HepG2 (cell line): ENCODE results near the gene ABI3. TPM values are rescaled to one million over a fixed set of nuclear protein-coding genes. Genes with fewer than 3 reads are reported as not detected.
A peak's percentile ranks its signal among the peaks of the same experiment; 100 is the strongest.

Source experiments
- ATAC-seq: fragments of 200-7000 bp; cut with Tn5 transposase; 3 replicates; pipeline ENCODE4 v1.9.1; 2020; ENCODE audit warnings: mild to moderate bottlenecking, moderate library complexity
- BruUV-seq: library from RNA; stranded (reverse); fragments of 400-500 nt; replicated peaks from 2 replicates; lab custom pipeline; 2021; lab: Mats Ljungman, UMichigan
- CTCF ChIA-PET: fragments of 300-600 bp; formaldehyde crosslinking; extraction: SDS; loops from one replicate; lab custom pipeline; 2021; ENCODE audit warnings: low total read pairs, inconsistent platforms, low intra/inter-chr PET ratio; lab: Yijun Ruan, JAX
- POLR2A ChIA-PET: fragments of 350-600 bp; sonication (Branson Sonifier 250); formaldehyde crosslinking; loops from one replicate; lab custom pipeline; 2020; ENCODE audit warnings: antibody characterized with exemption, inconsistent platforms; lab: Yijun Ruan, JAX
- DNase-seq: peaks from one replicate; pipeline ENCODE4 v3.0.0-alpha.2; 2015; ENCODE audit warnings: low spot score
- FAIRE-seq: peaks from 3 replicates; lab custom pipeline; 2011; peaks lifted over from hg19 to GRCh38; lab: Jason Lieb, UNC
- H2AFZ ChIP-seq: one replicate; pipeline ENCODE4 v1.6.1; 2011; ENCODE audit warnings: low read length, inconsistent platforms
- H3K27ac ChIP-seq: fragments of 300-600 bp; 3 replicates; pipeline ENCODE4 v1.8.0; 2011; ENCODE audit warnings: mixed run types, mild to moderate bottlenecking, mixed read lengths, low read length, inconsistent platforms; ENCODE audit not compliant: insufficient read depth; ENCODE audit errors: extremely low read length
- H3K27me3 ChIP-seq, 2 experiments: fragments of 200-600 bp in 1 of 2; 2 replicates in 1 of 2; 3 replicates in 1 of 2; pipeline versions ENCODE4 v1.6.0 to v1.8.0; 2011; ENCODE audit warnings: low read length in 2 of 2, mild to moderate bottlenecking in 2 of 2, moderate library complexity in 2 of 2, inconsistent platforms in 1 of 2; ENCODE audit not compliant: insufficient read depth in 2 of 2, control insufficient read depth in 1 of 2
- H3K36me3 ChIP-seq, 2 experiments: fragments of 200-600 bp in 1 of 2; replicated peaks in 1 of 2; 2 replicates in 1 of 2; 3 replicates in 1 of 2; pipeline versions ENCODE4 v1.5.1 to v1.8.0; 2011; ENCODE audit warnings: low read length in 2 of 2, inconsistent platforms in 1 of 2; ENCODE audit not compliant: insufficient read depth in 2 of 2, control insufficient read depth in 1 of 2
- H3K4me1 ChIP-seq: 2 replicates; pipeline ENCODE4 v1.5.1; 2012; ENCODE audit warnings: low read length, inconsistent platforms; ENCODE audit not compliant: insufficient read depth
- H3K4me2 ChIP-seq: 2 replicates; pipeline ENCODE4 v1.6.0; 2011; ENCODE audit warnings: low read depth, low read length, inconsistent platforms
- H3K4me3 ChIP-seq, 3 experiments: fragments of 200-600 bp in 1 of 3; sonication (generic), shearing (Covaris generic) in 1 of 3; replicated peaks in 1 of 3; 2 replicates each; pipeline ENCODE4 v1.5.1; 2011 to 2016; ENCODE audit warnings: low read length in 3 of 3, inconsistent platforms in 2 of 3, low read depth in 2 of 3, mild to moderate bottlenecking in 2 of 3, control low read depth in 1 of 3, mixed read lengths in 1 of 3; ENCODE audit not compliant: insufficient read depth in 1 of 3
- H3K79me2 ChIP-seq: one replicate; pipeline ENCODE4 v1.6.1; 2011; ENCODE audit warnings: low read length, inconsistent platforms; ENCODE audit not compliant: insufficient read depth
- H3K9ac ChIP-seq: 2 replicates; pipeline ENCODE4 v1.6.0; 2011; ENCODE audit warnings: mild to moderate bottlenecking, low read depth, low read length, inconsistent platforms; ENCODE audit not compliant: insufficient read depth
- H3K9me3 ChIP-seq: 2 replicates; pipeline ENCODE4 v1.5.1; 2012; ENCODE audit warnings: mild to moderate bottlenecking, low read length
- H4K20me1 ChIP-seq: 2 replicates; pipeline ENCODE4 v1.6.0; 2011; ENCODE audit warnings: inconsistent platforms, mild to moderate bottlenecking, low read length, moderate library complexity; ENCODE audit not compliant: insufficient read depth
- BRCA1 ChIP-seq: sonication (generic); formaldehyde crosslinking; IDR thresholded peaks from 2 replicates; pipeline ENCODE4 v1.4.0; 2020; ENCODE audit warnings: missing genetic modification reagents
- CHD4 ChIP-seq: fragments of 200-600 bp; sonication (generic); IDR thresholded peaks from 2 replicates; pipeline ENCODE4 v1.7.0; 2017; ENCODE audit warnings: mild to moderate bottlenecking, low read length, borderline replicate concordance
- DDIT3 ChIP-seq: sonication (generic); formaldehyde crosslinking; IDR thresholded peaks from 2 replicates; pipeline ENCODE4 v1.4.0; 2020; ENCODE audit warnings: mild to moderate bottlenecking, missing genetic modification reagents
- DPF2 ChIP-seq: sonication (generic); formaldehyde crosslinking; IDR thresholded peaks from 2 replicates; pipeline ENCODE4 v1.4.0; 2020; ENCODE audit warnings: mild to moderate bottlenecking, low read depth, missing genetic modification reagents, borderline replicate concordance
- EED ChIP-seq: sonication (generic); formaldehyde crosslinking; IDR thresholded peaks from 2 replicates; pipeline ENCODE4 v1.5.0; 2020; ENCODE audit warnings: mild to moderate bottlenecking, missing genetic modification reagents
- HBP1 ChIP-seq: IDR thresholded peaks from 2 replicates; pipeline ENCODE4 v1.6.1; 2016; ENCODE audit warnings: low read depth, control low read depth
- HES4 ChIP-seq: sonication (generic); formaldehyde crosslinking; IDR thresholded peaks from 2 replicates; pipeline ENCODE4 v1.9.0; 2021; ENCODE audit warnings: mild to moderate bottlenecking, missing genetic modification reagents, borderline replicate concordance
- MAFK ChIP-seq, 2 experiments: IDR thresholded peaks in 1 of 2; conservative IDR thresholded peaks in 1 of 2; 2 replicates each; pipeline ENCODE4 v1.6.1; 2011; ENCODE audit warnings: improper control_type of control experiment in 2 of 2, low read length in 2 of 2
- NFIC ChIP-seq: IDR thresholded peaks from 2 replicates; pipeline ENCODE4 v1.6.1; 2012; ENCODE audit warnings: mild to moderate bottlenecking, low read length, inconsistent platforms
- NR2C2 ChIP-seq: sonication (generic); formaldehyde crosslinking; IDR thresholded peaks from 2 replicates; pipeline ENCODE4 v1.4.0; 2020; ENCODE audit warnings: missing genetic modification reagents, mild to moderate bottlenecking, moderate library complexity, borderline replicate concordance
- PHF21A ChIP-seq: sonication (generic); formaldehyde crosslinking; IDR thresholded peaks from 2 replicates; pipeline ENCODE4 v1.5.0; 2020; ENCODE audit warnings: mild to moderate bottlenecking, missing genetic modification reagents
- SKI ChIP-seq: fragments of 450-650 bp; IDR thresholded peaks from one replicate; pipeline ENCODE4 v1.6.1; 2018; ENCODE audit warnings: mild to moderate bottlenecking; ENCODE audit not compliant: partially characterized antibody
- SMARCC2 ChIP-seq: fragments of 450-650 bp; IDR thresholded peaks from 2 replicates; pipeline ENCODE4 v1.6.1; 2017; ENCODE audit warnings: antibody characterized with exemption, mild to moderate bottlenecking
- ZC3H13 ChIP-seq: sonication (generic); formaldehyde crosslinking; IDR thresholded peaks from 2 replicates; pipeline ENCODE4 v1.8.1; 2023; ENCODE audit warnings: mild to moderate bottlenecking, missing genetic modification reagents, moderate library complexity
- ZNF10 ChIP-seq: sonication (generic); formaldehyde crosslinking; IDR thresholded peaks from 2 replicates; pipeline ENCODE4 v1.4.0; 2020; ENCODE audit warnings: mild to moderate bottlenecking, low read depth, missing genetic modification reagents, borderline replicate concordance
- ZNF20 ChIP-seq: sonication (generic); formaldehyde crosslinking; IDR thresholded peaks from 2 replicates; pipeline ENCODE4 v1.4.0; 2020; ENCODE audit warnings: mild to moderate bottlenecking, moderate library complexity, missing genetic modification reagents
- ZNF350 ChIP-seq: sonication (generic); formaldehyde crosslinking; IDR thresholded peaks from 2 replicates; pipeline ENCODE4 v1.4.0; 2020; ENCODE audit warnings: mild to moderate bottlenecking, low read depth, missing genetic modification reagents, borderline replicate concordance
- ZNF614 ChIP-seq: IDR thresholded peaks from 2 replicates; pipeline ENCODE4 v1.6.1; 2018; ENCODE audit warnings: missing biosample characterization, missing genetic modification reagents, inconsistent platforms, borderline replicate concordance
- ZNF691 ChIP-seq: sonication (generic); formaldehyde crosslinking; IDR thresholded peaks from 2 replicates; pipeline ENCODE4 v1.4.0; 2020; ENCODE audit warnings: missing genetic modification reagents, low read depth, mild to moderate bottlenecking, borderline replicate concordance
- ZNF713 ChIP-seq: sonication (generic); formaldehyde crosslinking; IDR thresholded peaks from 2 replicates; pipeline ENCODE4 v1.4.0; 2020; ENCODE audit warnings: mild to moderate bottlenecking, missing genetic modification reagents
- WGBS: methylation state at CpG from one replicate; pipeline ENCODE4 v1.1.6; 2017; ENCODE audit warnings: low lambda C conversion rate; 5-methylcytosine and 5-hydroxymethylcytosine counted together
- in situ Hi-C: cut with HindIII; loops from 2 replicates; pipeline ENCODE4 v1.10.0; 2017; ENCODE audit warnings: low pct_unique_long_range_greater_than_20kb; ENCODE audit not compliant: extremely low pct_ligation_motif_present
- intact Hi-C: fragments of 100-400 bp; cut with micrococcal nuclease; formaldehyde crosslinking; loops from one replicate; pipeline ENCODE4 v1.10.0; 2022; ENCODE audit not compliant: unreplicated experiment
- polyA plus RNA-seq, 8 experiments: library from polyadenylated mRNA; depleted of rRNA in 3 of 8; stranded (reverse) in 7 of 8; unstranded in 1 of 8; fragments of >200 nt; fragmentation: Illumina TruSeq in 4 of 8; extraction: Trizol in 4 of 8; gene quantifications; 2 replicates each; pipeline versions ENCODE4 v1.2.1 to v1.2.3, GENCODE V29; 2011 to 2016; ENCODE audit warnings: low read depth in 4 of 8, missing spikeins in 1 of 8, mixed read lengths in 1 of 8; ENCODE audit not compliant: insufficient read depth in 1 of 8
- total RNA-seq, 5 experiments: library from RNA; depleted of rRNA; stranded (reverse); fragments of >200 nt; fragmentation: Illumina TruSeq; extraction: Trizol; gene quantifications; 2 replicates each; pipeline ENCODE4 v1.2.3, GENCODE V29; 2016; ENCODE audit warnings: low read depth in 1 of 5
- TF ChIP-seq, protein P1 (sequence below): sonication (generic); formaldehyde crosslinking; IDR thresholded peaks from 2 replicates; pipeline ENCODE4 v1.8.1; 2023; ENCODE audit warnings: mild to moderate bottlenecking, missing genetic modification reagents

The ABI3 gene
- total and polyA plus RNA-seq, 2 of the 13 experiments (the other 11 are each of a cell fraction or from before 2014, with no cell fraction given), result not detected

DNA sequence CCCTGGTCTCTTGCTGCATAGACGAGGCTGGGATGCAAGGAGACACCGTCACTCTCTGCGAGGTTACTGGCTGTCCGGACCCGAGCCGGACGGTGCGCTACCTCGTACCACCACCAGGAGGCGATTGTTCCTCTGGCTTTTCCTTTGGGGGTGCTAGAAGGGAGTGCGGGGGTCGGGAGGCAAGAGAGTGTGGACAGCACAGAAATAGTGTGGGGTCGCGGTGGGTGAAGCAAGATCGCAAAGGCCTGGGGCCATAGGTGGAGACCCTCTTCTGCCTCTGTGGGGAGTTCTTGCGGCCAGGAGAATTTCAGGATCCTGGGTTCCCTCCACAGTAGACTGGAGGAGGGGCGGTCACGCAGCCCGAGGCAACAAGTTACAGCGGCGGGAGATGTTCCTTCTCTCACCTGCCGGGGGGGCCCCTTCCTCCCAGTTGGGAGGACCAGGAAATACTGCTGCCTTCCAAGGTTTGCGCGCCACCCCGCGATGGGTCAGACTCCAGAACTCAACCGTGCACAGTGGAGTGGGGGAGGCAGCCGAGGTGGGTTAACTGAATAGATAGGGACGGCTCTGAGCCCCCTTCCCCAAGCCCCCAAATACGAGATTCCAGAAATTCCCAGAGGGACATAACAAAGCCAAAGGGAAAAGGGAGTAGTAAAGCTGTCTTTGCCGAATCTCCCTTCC is 13.2 kb downstream of the ABI3 start:
- H3K36me3 ChIP-seq, result no peaks in the 10 kb centered on the region
- no peaks in the 10 kb centered on the region for H4K20me1 ChIP-seq
- no peaks in the 10 kb centered on the region for H3K9me3 ChIP-seq
- ATAC-seq, result peak; percentile 68
- H3K9ac ChIP-seq, result no peak overlapping the region
- no peak for DNase-seq
- in situ Hi-C loops, result no loop called here
- peak; percentile 81 for FAIRE-seq
- ChIA-PET POLR2A (no interaction called here), CTCF (interaction anchor here (1.0 kb wide), 1 partner anchor 67 kb away, joined by 4 read pairs; no protein-coding TSS in a partner anchor)
- intact Hi-C loops, result no loop called here
- H3K4me2 ChIP-seq, result peak overlapping the region; percentile 39
- H3K27me3 ChIP-seq, result peaks cover 14 to 68% of the 10 kb centered on the region in 2 experiments; a peak in 4 of 5 replicates
- peaks cover 19% of the 10 kb centered on the region for H3K4me1 ChIP-seq
- H3K4me3 ChIP-seq, result peak overlapping the region in 1 of 3 experiments; percentile 47; a peak in 1 of 6 replicates
- BruUV-seq, result no TSS peak
- H3K27ac ChIP-seq, result no peak overlapping the region
- WGBS, result 10% methylated on average over 22 of the region's 31 CpGs
- no peak overlapping the region for H2AFZ ChIP-seq
- no peaks in the 10 kb centered on the region for H3K79me2 ChIP-seq
- no peak for TF ChIP-seq MAFK (conservative IDR thresholded peaks at IDR 0.05 in 1 of 2, IDR thresholded peaks at IDR 0.05 in 1 of 2; ENCODE audit: low read length in 2 of 2)
- TF ChIP-seq, protein P1, sequence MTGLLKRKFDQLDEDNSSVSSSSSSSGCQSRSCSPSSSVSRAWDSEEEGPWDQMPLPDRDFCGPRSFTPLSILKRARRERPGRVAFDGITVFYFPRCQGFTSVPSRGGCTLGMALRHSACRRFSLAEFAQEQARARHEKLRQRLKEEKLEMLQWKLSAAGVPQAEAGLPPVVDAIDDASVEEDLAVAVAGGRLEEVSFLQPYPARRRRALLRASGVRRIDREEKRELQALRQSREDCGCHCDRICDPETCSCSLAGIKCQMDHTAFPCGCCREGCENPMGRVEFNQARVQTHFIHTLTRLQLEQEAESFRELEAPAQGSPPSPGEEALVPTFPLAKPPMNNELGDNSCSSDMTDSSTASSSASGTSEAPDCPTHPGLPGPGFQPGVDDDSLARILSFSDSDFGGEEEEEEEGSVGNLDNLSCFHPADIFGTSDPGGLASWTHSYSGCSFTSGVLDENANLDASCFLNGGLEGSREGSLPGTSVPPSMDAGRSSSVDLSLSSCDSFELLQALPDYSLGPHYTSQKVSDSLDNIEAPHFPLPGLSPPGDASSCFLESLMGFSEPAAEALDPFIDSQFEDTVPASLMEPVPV (CRISPR knock-in tag), result no peak
- TF ChIP-seq ZNF614, result no peak
- no peak for TF ChIP-seq HES4 (CRISPR knock-in tag)
- no peak for TF ChIP-seq ZNF10 (CRISPR knock-in tag)
- no peak for TF ChIP-seq SMARCC2
- TF ChIP-seq ZNF350 (CRISPR knock-in tag), result no peak
- no peak for TF ChIP-seq NFIC
- TF ChIP-seq ZNF20 (CRISPR knock-in tag), result no peak
- TF ChIP-seq ZNF691 (CRISPR knock-in tag), result no peak
- no peak for TF ChIP-seq EED
- no peak for TF ChIP-seq ZC3H13 (CRISPR knock-in tag)
- TF ChIP-seq DPF2 (CRISPR knock-in tag), result no peak
- no peak for TF ChIP-seq PHF21A
- no peak for TF ChIP-seq SKI
- TF ChIP-seq HBP1 (CRISPR knock-in tag), result no peak
- TF ChIP-seq NR2C2 (CRISPR knock-in tag), result no peak
- no peak for TF ChIP-seq CHD4
- TF ChIP-seq DDIT3 (CRISPR knock-in tag), result no peak
- no peak for TF ChIP-seq ZNF713
- TF ChIP-seq BRCA1 (CRISPR knock-in tag), result no peak
